ENCODE measurements around the gene SSR1. TPM values are rescaled to one million over a fixed set of nuclear protein-coding genes. Genes with fewer than 3 reads are reported as not detected.

The SSR1 gene
- total RNA-seq, 1 experiment from 2014 or later: 102 TPM

DNA sequence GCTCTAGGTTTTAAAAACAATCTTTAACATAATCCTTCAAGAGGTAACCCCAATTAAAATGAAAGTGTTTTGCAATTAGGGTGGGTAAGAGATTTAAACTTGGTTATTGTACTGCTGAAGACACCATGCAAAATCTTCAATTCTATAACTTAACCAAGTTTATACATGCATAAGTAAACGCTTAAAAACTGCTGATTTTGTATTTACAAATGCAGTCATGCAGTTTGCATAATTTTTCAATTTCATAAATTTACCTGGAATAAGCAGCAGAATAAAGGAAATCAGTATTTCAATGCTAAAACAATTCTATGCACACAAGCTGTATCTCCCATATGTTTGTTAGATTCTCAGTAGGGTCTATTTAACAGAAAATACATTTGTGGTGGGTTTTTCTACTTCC lies 22.9 kb downstream of the SSR1 start:
- no peak for DNase-seq
- Histone ChIP-seq H2BK120ac (ENCODE audit: low read depth, low read length, poor library complexity, severe bottlenecking) (no peak overlapping the region), H2BK20ac (ENCODE audit: low read depth, low read length, poor library complexity, severe bottlenecking) (no peak overlapping the region), H3K9me3 (ENCODE audit: control insufficient read depth, low read depth, low read length) (no peaks in the 10 kb centered on the region), H3K14ac (ENCODE audit: insufficient read depth, low read length) (no peak overlapping the region), H3K4me2 (ENCODE audit: insufficient read depth, insufficient read length, low read length) (no peak overlapping the region), H2BK15ac (ENCODE audit: low read depth, low read length) (no peak overlapping the region), H3K4me1 (ENCODE audit: insufficient read depth, low read length) (no peaks in the 10 kb centered on the region), H3K79me2 (ENCODE audit: insufficient read depth, low read length) (no peaks in the 10 kb centered on the region), H3T11ph (ENCODE audit: low read length) (no peak overlapping the region), H2AFZ (ENCODE audit: low read length) (no peak overlapping the region), H2BK5ac (ENCODE audit: insufficient read length, low read length) (no peak overlapping the region), H3K9ac (ENCODE audit: extremely low read depth, insufficient read length, low read length) (no peak overlapping the region), H3K27me3 (ENCODE audit: insufficient read depth, low read length) (no peaks in the 10 kb centered on the region), H4K91ac (ENCODE audit: insufficient read length, low read depth, low read length) (no peak overlapping the region), H3K23ac (ENCODE audit: insufficient read length, low read depth, low read length) (no peak overlapping the region), H3K56ac (ENCODE audit: insufficient read length, low read depth, low read length) (no peak overlapping the region), H3K4ac (ENCODE audit: low read depth, low read length) (no peak overlapping the region), H3K79me1 (ENCODE audit: insufficient read depth, low read depth, low read length, poor library complexity, severe bottlenecking) (no peaks in the 10 kb centered on the region), H4K20me1 (ENCODE audit: control insufficient read depth, insufficient read depth, insufficient read length) (no peaks in the 10 kb centered on the region), H2BK12ac (ENCODE audit: insufficient read length, low read depth, low read length) (no peak overlapping the region), H3K27ac (ENCODE audit: insufficient read length, low read depth, low read length) (no peak overlapping the region), H4K5ac (ENCODE audit: insufficient read length, low read depth, low read length) (no peak overlapping the region), H3K18ac (ENCODE audit: insufficient read length, low read depth, low read length) (no peak overlapping the region), H4K8ac (replicated peaks; ENCODE audit: insufficient read length, low read depth, low read length) (no peak overlapping the region), H2AK5ac (ENCODE audit: insufficient read length, low read length) (no peak overlapping the region), H3K23me2 (ENCODE audit: insufficient read length, low read depth, low read length, poor library complexity, severe bottlenecking) (no peaks in the 10 kb centered on the region)
- Mint-ChIP-seq H3K9me3 (no peaks in the 10 kb centered on the region), H3K4me1 (no peaks in the 10 kb centered on the region), H3K36me3 (ENCODE audit: insufficient read depth in 1 of 3, low read depth in 3 of 3) (peaks cover 23 to 65% (median 64%) of the 10 kb centered on the region in 3 experiments), H3K27ac (no peak overlapping the region), H3K27me3 (ENCODE audit: low read depth) (no peaks in the 10 kb centered on the region), H3K4me3 (no peak overlapping the region)
- WGBS (ENCODE audit: extremely low coverage, insufficient read length, low lambda C conversion rate): no CpG with 5 or more reads among the region's 1 CpG
- TF ChIP-seq, protein P1, sequence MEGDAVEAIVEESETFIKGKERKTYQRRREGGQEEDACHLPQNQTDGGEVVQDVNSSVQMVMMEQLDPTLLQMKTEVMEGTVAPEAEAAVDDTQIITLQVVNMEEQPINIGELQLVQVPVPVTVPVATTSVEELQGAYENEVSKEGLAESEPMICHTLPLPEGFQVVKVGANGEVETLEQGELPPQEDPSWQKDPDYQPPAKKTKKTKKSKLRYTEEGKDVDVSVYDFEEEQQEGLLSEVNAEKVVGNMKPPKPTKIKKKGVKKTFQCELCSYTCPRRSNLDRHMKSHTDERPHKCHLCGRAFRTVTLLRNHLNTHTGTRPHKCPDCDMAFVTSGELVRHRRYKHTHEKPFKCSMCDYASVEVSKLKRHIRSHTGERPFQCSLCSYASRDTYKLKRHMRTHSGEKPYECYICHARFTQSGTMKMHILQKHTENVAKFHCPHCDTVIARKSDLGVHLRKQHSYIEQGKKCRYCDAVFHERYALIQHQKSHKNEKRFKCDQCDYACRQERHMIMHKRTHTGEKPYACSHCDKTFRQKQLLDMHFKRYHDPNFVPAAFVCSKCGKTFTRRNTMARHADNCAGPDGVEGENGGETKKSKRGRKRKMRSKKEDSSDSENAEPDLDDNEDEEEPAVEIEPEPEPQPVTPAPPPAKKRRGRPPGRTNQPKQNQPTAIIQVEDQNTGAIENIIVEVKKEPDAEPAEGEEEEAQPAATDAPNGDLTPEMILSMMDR (conservative IDR thresholded peaks at IDR 0.05): no peak

All from H9 (cell line).